ENCODE results near the gene ESR2.

GRCh38 chr14:64202716-64203115 is 91.5 kb downstream of the ESR2 start:
- TF ChIP-seq CTCF (IDR thresholded peaks at IDR 0.05) = no peak
- TF ChIP-seq POLR2A (IDR thresholded peaks at IDR 0.05) = no peak

Measured in breast epithelium (tissue), 3 donors.